Loucy (cell line): Measurements from ENCODE around the gene COL27A1.

Source experiments
- EZH2phosphoT487 ChIP-seq: fragments of 200-600 bp; IDR thresholded peaks from 2 replicates; pipeline ENCODE4 v1.6.1; 2018; ENCODE audit warnings: antibody characterized with exemption, mild to moderate bottlenecking, moderate library complexity, borderline replicate concordance
- TF ChIP-seq, protein P1 (sequence below): fragments of 200-600 bp; sonication (generic); conservative IDR thresholded peaks from 2 replicates; pipeline ENCODE4 v1.5.1; 2014; ENCODE audit warnings: mild to moderate bottlenecking, antibody characterized with exemption, low read length

GRCh38 chr9:114123031-114123977, 32.0 kb upstream of the COL27A1 start:
- TF ChIP-seq, protein P1, sequence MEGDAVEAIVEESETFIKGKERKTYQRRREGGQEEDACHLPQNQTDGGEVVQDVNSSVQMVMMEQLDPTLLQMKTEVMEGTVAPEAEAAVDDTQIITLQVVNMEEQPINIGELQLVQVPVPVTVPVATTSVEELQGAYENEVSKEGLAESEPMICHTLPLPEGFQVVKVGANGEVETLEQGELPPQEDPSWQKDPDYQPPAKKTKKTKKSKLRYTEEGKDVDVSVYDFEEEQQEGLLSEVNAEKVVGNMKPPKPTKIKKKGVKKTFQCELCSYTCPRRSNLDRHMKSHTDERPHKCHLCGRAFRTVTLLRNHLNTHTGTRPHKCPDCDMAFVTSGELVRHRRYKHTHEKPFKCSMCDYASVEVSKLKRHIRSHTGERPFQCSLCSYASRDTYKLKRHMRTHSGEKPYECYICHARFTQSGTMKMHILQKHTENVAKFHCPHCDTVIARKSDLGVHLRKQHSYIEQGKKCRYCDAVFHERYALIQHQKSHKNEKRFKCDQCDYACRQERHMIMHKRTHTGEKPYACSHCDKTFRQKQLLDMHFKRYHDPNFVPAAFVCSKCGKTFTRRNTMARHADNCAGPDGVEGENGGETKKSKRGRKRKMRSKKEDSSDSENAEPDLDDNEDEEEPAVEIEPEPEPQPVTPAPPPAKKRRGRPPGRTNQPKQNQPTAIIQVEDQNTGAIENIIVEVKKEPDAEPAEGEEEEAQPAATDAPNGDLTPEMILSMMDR, result no peak
- no peak for TF ChIP-seq EZH2phosphoT487
